ENCODE data around the gene MTCL1. TPM values are rescaled to one million over a fixed set of nuclear protein-coding genes. Genes with fewer than 3 reads are reported as not detected.

Gene MTCL1
- total RNA-seq, 1 donor from 2014 or later: 2.5 TPM

- DNase-seq (ENCODE audit: low spot score) (no peak), ATAC-seq (no peak)
These were observed 4.1 kb downstream of the MTCL1 start for GRCh38 chr18:8709248-8710059.

- DNase-seq (ENCODE audit: low spot score): no peak
- no peak for ATAC-seq
These were observed 6.4 kb downstream of the MTCL1 start for GRCh38 chr18:8711736-8712135.

GRCh38 chr18:8713691-8714090 is 8.3 kb downstream of the MTCL1 start:
- ATAC-seq: no peak
- DNase-seq (ENCODE audit: low spot score): no peak

- ATAC-seq (no peak), DNase-seq (ENCODE audit: low spot score) (no peak)
These were observed 10.2 kb downstream of the MTCL1 start for GRCh38 chr18:8715599-8715998.

GRCh38 chr18:8717011-8717770 is 11.8 kb downstream of the MTCL1 start:
- DNase-seq (ENCODE audit: low spot score) (no peak), ATAC-seq (no peak)

GRCh38 chr18:8718401-8718913 is 13.1 kb downstream of the MTCL1 start:
- DNase-seq (ENCODE audit: low spot score): no peak
- ATAC-seq: no peak

- ATAC-seq (no peak), DNase-seq (ENCODE audit: low spot score) (no peak)
These were observed 13.8 kb downstream of the MTCL1 start for GRCh38 chr18:8719192-8719591.

GRCh38 chr18:8720141-8720540 is 14.8 kb downstream of the MTCL1 start:
- DNase-seq (ENCODE audit: low spot score): no peak
- ATAC-seq: no peak

- ATAC-seq (no peak), DNase-seq (ENCODE audit: low spot score) (no peak)
These were observed 15.8 kb downstream of the MTCL1 start for GRCh38 chr18:8721094-8721669.

- no peak for DNase-seq (ENCODE audit: low spot score)
- ATAC-seq: no peak
These were observed 16.4 kb downstream of the MTCL1 start for GRCh38 chr18:8721716-8722115.

GRCh38 chr18:8722946-8723820 is 17.8 kb downstream of the MTCL1 start:
- ATAC-seq (no peak), DNase-seq (ENCODE audit: low spot score) (no peak)

GRCh38 chr18:8724452-8724851 is 19.1 kb downstream of the MTCL1 start:
- no peak for DNase-seq (ENCODE audit: low spot score)
- ATAC-seq: no peak

- ATAC-seq (no peak), DNase-seq (ENCODE audit: low spot score) (no peak)
These were observed 20.9 kb downstream of the MTCL1 start for GRCh38 chr18:8726281-8726680.

- no peak for DNase-seq (ENCODE audit: low spot score)
- no peak for ATAC-seq
These were observed 21.8 kb downstream of the MTCL1 start for GRCh38 chr18:8726963-8727705.

GRCh38 chr18:8730080-8730827 is 24.9 kb downstream of the MTCL1 start:
- DNase-seq (ENCODE audit: low spot score) (peak; percentile 67), ATAC-seq (peak; percentile 97)

- no peak for DNase-seq (ENCODE audit: low spot score)
- no peak for ATAC-seq
These were observed 27.3 kb downstream of the MTCL1 start for GRCh38 chr18:8732442-8733360.

GRCh38 chr18:8734496-8734895 is 29.1 kb downstream of the MTCL1 start:
- DNase-seq (ENCODE audit: low spot score) (no peak), ATAC-seq (no peak)

- no peak for DNase-seq (ENCODE audit: low spot score)
- no peak for ATAC-seq
These were observed 29.9 kb downstream of the MTCL1 start for GRCh38 chr18:8735274-8735673.

All from left lobe of liver (tissue), 2 donors.